Left lung (tissue), 10 donors: ENCODE results near the gene ABCC10. TPM values are rescaled to one million over a fixed set of nuclear protein-coding genes. Genes with fewer than 3 reads are reported as not detected.

ENCODE experiments used
- ATAC-seq: fragments of 200-7000 bp; cut with Tn5 transposase; one replicate; pipeline ENCODE4 v1.9.1; 2020; ENCODE audit warnings: moderate library complexity
- DNase-seq, 4 donors: peaks; one replicate each; pipeline ENCODE4 v3.0.0-alpha.2; 2013 to 2020
- H3K27ac ChIP-seq, 2 donors: fragments of 200-600 bp; sonication (generic) in 1 of 2; one replicate each; pipeline versions ENCODE4 v1.5.0 to v1.8.0; 2020 to 2021
- H3K27me3 ChIP-seq, 2 donors: fragments of 200-600 bp; sonication (generic) in 1 of 2; one replicate each; pipeline versions ENCODE4 v1.5.0 to v1.8.0; 2020 to 2021
- H3K36me3 ChIP-seq, 2 donors: fragments of 200-600 bp; sonication (generic) in 1 of 2; one replicate each; pipeline versions ENCODE4 v1.5.0 to v1.8.0; 2020 to 2021
- H3K4me1 ChIP-seq, 2 donors: fragments of 200-600 bp; one replicate each; pipeline ENCODE4 v1.8.0; 2021
- H3K4me3 ChIP-seq, 2 donors: fragments of 200-600 bp; sonication (generic) in 1 of 2; one replicate each; pipeline versions ENCODE4 v1.5.0 to v1.8.0; 2020 to 2021; ENCODE audit warnings: mild to moderate bottlenecking in 1 of 2
- H3K9me3 ChIP-seq, 2 donors: fragments of 200-600 bp; sonication (generic) in 1 of 2; one replicate each; pipeline versions ENCODE4 v1.5.0 to v1.8.0; 2020 to 2021
- intact Hi-C, 2 donors: fragments of 100-400 bp; cut with DNase I; formaldehyde crosslinking; loops; one replicate each; pipeline versions ENCODE4 v1.11.2 to v1.14.2; 2022
- polyA plus RNA-seq, 6 donors: library from polyadenylated mRNA; unstranded; fragments of 120-200 nt; gene quantifications; one replicate each; pipeline ENCODE4 v1.2.1, GENCODE V29; 2013; ENCODE audit not compliant: insufficient read length in 6 of 6
- total RNA-seq, 2 donors: library from RNA; stranded (reverse); fragmentation: NEBNext Ultra II Directional; extraction: Animal tissue kit (Norgen Biotek cat#: 25700); gene quantifications; one replicate each; pipeline ENCODE4 v1.2.1, GENCODE V29; 2021
- TF ChIP-seq, protein P1 (sequence below), 2 donors: fragments of 200-600 bp; sonication (generic) in 1 of 2; IDR thresholded peaks; one replicate each; pipeline versions ENCODE4 v1.5.0 to v1.8.0; 2021; ENCODE audit warnings: antibody characterized with exemption in 2 of 2
- donor health status: DM: no; HTN: yes; CAD: no.
- donor health status: DM: no; HTN: no; CAD: no.

ABCC10 gene
- total and polyA plus RNA-seq, 8 donors: 19.7 to 43.8 (median 30.0) TPM

DNA sequence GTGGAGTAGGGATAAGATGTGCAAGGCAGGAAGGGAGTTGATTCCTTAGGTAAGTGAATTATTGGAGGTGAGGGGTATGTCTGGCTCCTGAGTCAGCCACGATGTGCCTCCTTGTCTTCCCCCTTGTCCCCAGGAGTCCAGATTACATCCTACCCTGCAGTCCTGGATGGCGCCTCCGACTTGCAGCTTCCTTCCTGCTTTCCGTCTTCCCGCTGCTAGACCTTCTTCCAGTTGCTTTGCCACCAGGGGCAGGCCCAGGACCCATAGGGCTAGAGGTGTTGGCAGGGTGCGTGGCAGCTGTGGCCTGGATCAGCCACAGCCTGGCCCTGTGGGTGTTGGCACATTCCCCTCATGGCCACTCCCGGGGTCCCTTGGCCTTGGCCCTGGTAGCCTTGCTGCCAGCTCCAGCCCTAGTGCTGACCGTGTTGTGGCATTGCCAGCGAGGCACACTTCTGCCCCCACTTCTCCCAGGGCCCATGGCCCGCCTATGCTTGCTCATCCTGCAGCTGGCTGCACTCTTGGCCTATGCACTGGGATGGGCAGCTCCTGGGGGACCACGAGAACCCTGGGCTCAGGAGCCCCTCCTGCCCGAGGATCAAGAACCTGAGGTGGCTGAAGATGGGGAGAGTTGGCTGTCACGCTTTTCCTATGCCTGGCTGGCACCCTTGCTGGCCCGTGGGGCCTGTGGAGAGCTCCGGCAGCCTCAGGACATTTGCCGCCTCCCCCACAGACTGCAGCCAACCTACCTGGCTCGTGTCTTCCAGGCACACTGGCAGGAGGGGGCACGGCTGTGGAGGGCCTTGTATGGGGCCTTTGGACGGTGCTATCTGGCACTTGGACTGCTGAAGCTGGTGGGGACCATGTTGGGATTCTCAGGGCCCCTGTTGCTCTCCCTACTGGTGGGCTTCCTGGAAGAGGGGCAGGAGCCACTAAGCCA is 4.9 kb downstream of the ABCC10 start:
- H3K4me1 ChIP-seq: peaks cover 8 to 31% of the 10 kb centered on the region in 2 donors
- intact Hi-C loops: no loop called here
- no peak overlapping the region for H3K27ac ChIP-seq
- peaks cover 0 to 50% of the 10 kb centered on the region in 2 donors for H3K36me3 ChIP-seq
- ATAC-seq (no peak), DNase-seq (no peak)
- TF ChIP-seq, protein P1, sequence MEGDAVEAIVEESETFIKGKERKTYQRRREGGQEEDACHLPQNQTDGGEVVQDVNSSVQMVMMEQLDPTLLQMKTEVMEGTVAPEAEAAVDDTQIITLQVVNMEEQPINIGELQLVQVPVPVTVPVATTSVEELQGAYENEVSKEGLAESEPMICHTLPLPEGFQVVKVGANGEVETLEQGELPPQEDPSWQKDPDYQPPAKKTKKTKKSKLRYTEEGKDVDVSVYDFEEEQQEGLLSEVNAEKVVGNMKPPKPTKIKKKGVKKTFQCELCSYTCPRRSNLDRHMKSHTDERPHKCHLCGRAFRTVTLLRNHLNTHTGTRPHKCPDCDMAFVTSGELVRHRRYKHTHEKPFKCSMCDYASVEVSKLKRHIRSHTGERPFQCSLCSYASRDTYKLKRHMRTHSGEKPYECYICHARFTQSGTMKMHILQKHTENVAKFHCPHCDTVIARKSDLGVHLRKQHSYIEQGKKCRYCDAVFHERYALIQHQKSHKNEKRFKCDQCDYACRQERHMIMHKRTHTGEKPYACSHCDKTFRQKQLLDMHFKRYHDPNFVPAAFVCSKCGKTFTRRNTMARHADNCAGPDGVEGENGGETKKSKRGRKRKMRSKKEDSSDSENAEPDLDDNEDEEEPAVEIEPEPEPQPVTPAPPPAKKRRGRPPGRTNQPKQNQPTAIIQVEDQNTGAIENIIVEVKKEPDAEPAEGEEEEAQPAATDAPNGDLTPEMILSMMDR (IDR thresholded peaks at IDR 0.05): no peak
- H3K4me3 ChIP-seq: no peak overlapping the region
- no peaks in the 10 kb centered on the region for H3K27me3 ChIP-seq
- no peaks in the 10 kb centered on the region for H3K9me3 ChIP-seq

DNA sequence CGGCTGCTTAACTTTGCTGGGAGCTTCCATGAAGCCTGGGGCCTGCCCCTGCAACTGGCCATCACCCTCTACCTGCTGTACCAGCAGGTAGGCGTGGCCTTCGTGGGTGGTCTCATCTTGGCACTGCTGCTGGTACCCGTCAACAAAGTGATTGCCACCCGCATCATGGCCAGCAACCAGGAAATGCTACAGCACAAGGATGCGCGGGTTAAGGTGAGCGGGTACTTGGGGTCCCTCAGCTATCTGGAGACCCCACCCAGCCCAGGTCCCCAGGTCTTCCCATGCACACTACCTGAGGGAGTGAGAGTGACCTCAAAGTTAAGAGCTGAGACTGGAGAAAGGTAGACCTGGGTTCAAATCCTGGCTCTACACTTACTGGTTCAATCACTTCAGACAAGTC is 5.8 kb downstream of the ABCC10 start:
- no peak for ATAC-seq
- H3K27ac ChIP-seq: no peak overlapping the region
- no peak overlapping the region for H3K4me3 ChIP-seq
- H3K36me3 ChIP-seq: peaks cover 0 to 59% of the 10 kb centered on the region in 2 donors
- TF ChIP-seq, protein P1 (IDR thresholded peaks at IDR 0.05): no peak
- peaks cover 8 to 31% of the 10 kb centered on the region in 2 donors for H3K4me1 ChIP-seq
- H3K27me3 ChIP-seq: no peaks in the 10 kb centered on the region
- no peaks in the 10 kb centered on the region for H3K9me3 ChIP-seq
- intact Hi-C loops: no loop called here
- DNase-seq: no peak

DNA sequence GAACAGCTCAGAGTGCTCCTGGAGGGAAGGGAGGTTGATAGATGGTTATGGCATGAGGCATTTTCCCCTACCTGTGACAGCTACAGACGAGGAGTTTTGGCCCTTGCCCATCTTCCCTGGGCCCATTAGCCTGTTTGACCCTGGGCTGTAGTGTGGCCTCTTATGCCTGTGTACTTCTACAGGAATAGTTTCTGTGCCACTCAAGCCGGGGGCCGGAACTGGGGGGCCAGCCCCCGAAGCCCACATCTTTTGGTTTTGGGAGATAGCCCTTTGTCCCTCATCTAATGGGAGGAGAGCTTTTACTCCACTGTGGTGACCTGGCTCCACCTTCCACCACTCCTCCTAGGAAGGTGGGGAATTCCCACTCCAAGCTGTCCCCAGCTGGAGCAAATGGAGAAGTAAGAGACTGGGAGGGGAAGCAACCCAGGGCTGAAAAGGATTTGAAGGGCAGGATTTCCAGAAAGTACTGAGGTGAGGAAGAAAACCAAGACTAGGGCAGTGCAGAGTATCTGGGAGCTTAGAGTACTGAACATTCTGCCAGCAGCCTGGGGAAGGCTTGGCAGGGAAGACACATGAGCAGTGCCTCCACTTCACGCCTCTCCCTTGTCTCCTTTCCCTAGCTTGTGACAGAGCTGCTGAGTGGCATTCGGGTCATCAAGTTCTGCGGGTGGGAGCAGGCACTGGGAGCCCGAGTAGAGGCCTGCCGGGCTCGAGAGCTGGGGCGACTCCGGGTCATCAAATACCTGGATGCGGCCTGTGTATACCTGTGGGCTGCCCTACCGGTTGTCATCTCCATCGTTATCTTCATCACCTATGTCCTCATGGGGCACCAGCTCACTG is 6.9 kb downstream of the ABCC10 start:
- no peak for ATAC-seq
- H3K4me3 ChIP-seq: no peak overlapping the region

DNA sequence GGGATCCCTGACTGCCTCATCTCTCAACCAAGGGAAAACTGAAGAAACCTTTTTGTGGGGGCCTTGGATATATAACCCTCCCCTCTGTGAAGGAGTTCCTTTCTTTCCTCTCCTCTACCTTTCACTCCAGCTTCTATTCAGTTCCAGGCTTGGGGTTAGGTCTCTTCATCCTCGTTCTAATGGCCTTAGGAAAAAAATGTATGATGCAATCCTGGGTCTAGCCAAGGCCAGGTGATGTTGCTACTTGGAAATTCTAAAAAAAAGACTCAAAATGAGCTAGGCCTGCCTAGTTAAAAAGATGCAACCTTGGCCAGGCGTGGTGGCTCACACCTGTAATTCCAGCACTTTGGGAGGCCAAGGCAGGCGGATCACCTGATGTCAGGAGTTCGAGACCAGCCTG is 7.6 kb downstream of the ABCC10 start:
- no peak overlapping the region for H3K4me3 ChIP-seq
- H3K27ac ChIP-seq: no peak overlapping the region
- ATAC-seq (no peak), DNase-seq (no peak)
- H3K9me3 ChIP-seq: no peaks in the 10 kb centered on the region
- peaks cover 0 to 15% of the 10 kb centered on the region in 2 donors for H3K4me1 ChIP-seq
- peaks cover 0 to 77% of the 10 kb centered on the region in 2 donors for H3K36me3 ChIP-seq
- no peaks in the 10 kb centered on the region for H3K27me3 ChIP-seq
- TF ChIP-seq, protein P1 (IDR thresholded peaks at IDR 0.05): no peak
- intact Hi-C loops: no loop called here

More for the DNA sequence above, 6.9 kb downstream of the ABCC10 start:
- no peaks in the 10 kb centered on the region for H3K9me3 ChIP-seq
- peaks cover 0 to 22% of the 10 kb centered on the region in 2 donors for H3K4me1 ChIP-seq
- H3K27ac ChIP-seq: no peak overlapping the region
- DNase-seq: no peak
- peaks cover 0 to 69% of the 10 kb centered on the region in 2 donors for H3K36me3 ChIP-seq
- no peaks in the 10 kb centered on the region for H3K27me3 ChIP-seq
- intact Hi-C loops: no loop called here
- TF ChIP-seq, protein P1 (IDR thresholded peaks at IDR 0.05): no peak
